ENCODE data around the gene BNC2. TPM values are rescaled to one million over a fixed set of nuclear protein-coding genes. Genes with fewer than 3 reads are reported as not detected.

Gene BNC2
- total RNA-seq, 4 donors from 2014 or later: 90.2 to 130 (median 100.0) TPM

GRCh38 chr9:16668734-16669295 is 201.7 kb downstream of the BNC2 start:
- TF ChIP-seq EP300 (IDR thresholded peaks at IDR 0.05): no peak
- no peak for TF ChIP-seq POLR2A (IDR thresholded peaks at IDR 0.05)
- TF ChIP-seq POLR2AphosphoS5 (IDR thresholded peaks at IDR 0.05): no peak
- TF ChIP-seq CTCF (IDR thresholded peaks at IDR 0.05): no peak
- H3K36me3 ChIP-seq: no peaks in the 10 kb centered on the region
- ATAC-seq: no peak
- no peak overlapping the region for H3K4me3 ChIP-seq
- H3K27me3 ChIP-seq: no peaks in the 10 kb centered on the region
- H3K9me3 ChIP-seq: no peaks in the 10 kb centered on the region
- WGBS, 2 donors (ENCODE audit: low coverage in 1 of 2): 61 to 66% methylated on average over 5 of the region's 5 CpGs
- H3K27ac ChIP-seq: no peak overlapping the region
- H3K4me1 ChIP-seq: peaks cover 0 to 25% (median 3%) of the 10 kb centered on the region in 3 donors

GRCh38 chr9:16664211-16664610 is 206.3 kb downstream of the BNC2 start:
- H3K4me1 ChIP-seq: peaks cover 0 to 14% (median 0%) of the 10 kb centered on the region in 3 donors
- no peak for ATAC-seq
- no peak overlapping the region for H3K27ac ChIP-seq
- no peaks in the 10 kb centered on the region for H3K36me3 ChIP-seq
- H3K27me3 ChIP-seq: no peaks in the 10 kb centered on the region
- H3K4me3 ChIP-seq: no peak overlapping the region
- 92 to 100% methylated on average over 1 to 2 of the region's 2 CpGs for WGBS, 2 donors (ENCODE audit: low coverage in 1 of 2)
- H3K9me3 ChIP-seq: no peaks in the 10 kb centered on the region
- TF ChIP-seq POLR2AphosphoS5 (IDR thresholded peaks at IDR 0.05): no peak
- TF ChIP-seq POLR2A (IDR thresholded peaks at IDR 0.05): no peak
- TF ChIP-seq EP300 (IDR thresholded peaks at IDR 0.05): no peak
- TF ChIP-seq CTCF (IDR thresholded peaks at IDR 0.05): no peak

- no peak for TF ChIP-seq POLR2AphosphoS5 (IDR thresholded peaks at IDR 0.05)
- TF ChIP-seq CTCF (IDR thresholded peaks at IDR 0.05): no peak
- TF ChIP-seq POLR2A (IDR thresholded peaks at IDR 0.05): no peak
- TF ChIP-seq EP300 (IDR thresholded peaks at IDR 0.05): no peak
- Histone ChIP-seq H3K27me3 (no peaks in the 10 kb centered on the region), H3K9me3 (no peaks in the 10 kb centered on the region), H3K27ac (no peak overlapping the region), H3K36me3 (no peaks in the 10 kb centered on the region), H3K4me1 (peaks cover 0 to 19% (median 0%) of the 10 kb centered on the region in 3 donors), H3K4me3 (no peak overlapping the region)
- no peak for ATAC-seq
- WGBS, 2 donors (ENCODE audit: low coverage in 1 of 2): 89 to 94% methylated on average over 1 of the region's 1 CpG
These were observed 208.7 kb downstream of the BNC2 start for GRCh38 chr9:16661816-16662215.

- no peaks in the 10 kb centered on the region for H3K36me3 ChIP-seq
- ATAC-seq: no peak
- H3K27ac ChIP-seq: no peak overlapping the region
- H3K4me3 ChIP-seq: no peak overlapping the region
- no peaks in the 10 kb centered on the region for H3K9me3 ChIP-seq
- H3K27me3 ChIP-seq: no peaks in the 10 kb centered on the region
- TF ChIP-seq POLR2A (IDR thresholded peaks at IDR 0.05) (no peak), CTCF (IDR thresholded peaks at IDR 0.05) (no peak), POLR2AphosphoS5 (IDR thresholded peaks at IDR 0.05) (no peak), EP300 (IDR thresholded peaks at IDR 0.05) (no peak)
- peaks cover 0 to 37% (median 0%) of the 10 kb centered on the region in 3 donors for H3K4me1 ChIP-seq
- 75 to 98% methylated on average over 4 to 5 of the region's 11 CpGs for WGBS, 2 donors (ENCODE audit: low coverage in 1 of 2)
These were observed 211.4 kb downstream of the BNC2 start for GRCh38 chr9:16659096-16659495.

- H3K9me3 ChIP-seq: no peaks in the 10 kb centered on the region
- TF ChIP-seq EP300 (IDR thresholded peaks at IDR 0.05): no peak
- TF ChIP-seq POLR2A (IDR thresholded peaks at IDR 0.05): no peak
- TF ChIP-seq CTCF (IDR thresholded peaks at IDR 0.05): no peak
- no peak for TF ChIP-seq POLR2AphosphoS5 (IDR thresholded peaks at IDR 0.05)
- peaks cover 0 to 62% (median 0%) of the 10 kb centered on the region in 3 donors for H3K4me1 ChIP-seq
- H3K27me3 ChIP-seq: no peaks in the 10 kb centered on the region
- 34 to 35% methylated on average over 2 of the region's 2 CpGs for WGBS, 2 donors (ENCODE audit: low coverage in 1 of 2)
- H3K36me3 ChIP-seq: no peaks in the 10 kb centered on the region
- H3K4me3 ChIP-seq: no peak overlapping the region
- ATAC-seq: no peak
- no peak overlapping the region for H3K27ac ChIP-seq
These were observed 213.9 kb downstream of the BNC2 start for GRCh38 chr9:16656432-16657169.
